Endothelial cell of umbilical vein (primary cell): Measurements from ENCODE around the gene TP53BP1. TPM values are rescaled to one million over a fixed set of nuclear protein-coding genes. Genes with fewer than 3 reads are reported as not detected.

Experiments used
- BruUV-seq: library from RNA; stranded (reverse); fragments of 400-500 nt; replicated peaks from 2 replicates; lab custom pipeline; 2021; lab: Mats Ljungman, UMichigan
- CTCF ChIA-PET: fragments of 300-600, 350-600 bp; sonication (Branson Sonifier 250); formaldehyde crosslinking; loops from one replicate; lab custom pipeline; 2021; ENCODE audit warnings: antibody characterized with exemption, inconsistent platforms; lab: Charles Lee
- POLR2A ChIA-PET: fragments of 300-600, 350-600 bp; sonication (Branson Sonifier 250); formaldehyde crosslinking; loops from one replicate; lab custom pipeline; 2021; ENCODE audit warnings: antibody characterized with exemption, inconsistent platforms; lab: Charles Lee
- DNase-seq: peaks from one replicate; pipeline ENCODE4 v3.0.0-alpha.2; 2011; ENCODE audit warnings: low read depth, low spot score
- FAIRE-seq: peaks from 2 replicates; lab custom pipeline; 2011; peaks lifted over from hg19 to GRCh38; lab: Jason Lieb, UNC
- H2AFZ ChIP-seq: 2 replicates; pipeline ENCODE4 v1.6.0; 2012; ENCODE audit warnings: low read depth, low read length, control low read depth, inconsistent platforms
- H3K27ac ChIP-seq: 2 replicates; pipeline ENCODE4 v1.5.1; 2011; ENCODE audit warnings: low read depth, mild to moderate bottlenecking, control low read depth, low read length, moderate library complexity; ENCODE audit not compliant: insufficient read depth
- H3K27me3 ChIP-seq, 2 experiments: 2 replicates each; pipeline versions ENCODE4 v1.6.0 to v1.6.1; 2011; ENCODE audit warnings: low read length in 2 of 2, mixed read lengths in 1 of 2; ENCODE audit not compliant: control insufficient read depth in 2 of 2, insufficient read depth in 2 of 2
- H3K36me3 ChIP-seq, 2 experiments: 2 replicates in 1 of 2; 3 replicates in 1 of 2; pipeline ENCODE4 v1.5.1; 2011; ENCODE audit warnings: low read length in 2 of 2, mild to moderate bottlenecking in 1 of 2, moderate library complexity in 1 of 2; ENCODE audit not compliant: control insufficient read depth in 2 of 2, insufficient read depth in 2 of 2; ENCODE audit errors: extremely low read depth in 1 of 2
- H3K4me1 ChIP-seq: 3 replicates; pipeline ENCODE4 v1.5.1; 2011; ENCODE audit warnings: mild to moderate bottlenecking, low read length; ENCODE audit not compliant: control insufficient read depth, insufficient read depth; ENCODE audit errors: extremely low read depth
- H3K4me2 ChIP-seq: 2 replicates; pipeline ENCODE4 v1.6.1; 2011; ENCODE audit warnings: low read length, control low read depth, mixed read lengths; ENCODE audit not compliant: insufficient read depth
- H3K4me3 ChIP-seq, 3 experiments: fragments of 200-600 bp in 1 of 3; sonication (generic), shearing (Covaris generic) in 1 of 3; replicated peaks in 1 of 3; 2 replicates each; pipeline ENCODE4 v1.5.1; 2011 to 2016; ENCODE audit warnings: control low read depth in 3 of 3, low read length in 3 of 3, mild to moderate bottlenecking in 2 of 3, inconsistent platforms in 1 of 3, low read depth in 1 of 3, moderate library complexity in 1 of 3; ENCODE audit not compliant: insufficient read depth in 1 of 3
- H3K79me2 ChIP-seq: 2 replicates; pipeline ENCODE4 v1.6.0; 2012; ENCODE audit warnings: low read length, inconsistent platforms; ENCODE audit not compliant: control insufficient read depth, insufficient read depth
- H3K9ac ChIP-seq: replicated peaks from 2 replicates; pipeline ENCODE3; 2011; ENCODE audit warnings: low read length, control low read depth; ENCODE audit not compliant: insufficient read depth; ENCODE audit errors: extremely low read depth
- H3K9me1 ChIP-seq: replicated peaks from 3 replicates; pipeline ENCODE4 v1.6.0; 2011; ENCODE audit warnings: mild to moderate bottlenecking, low read length; ENCODE audit not compliant: control insufficient read depth, insufficient read depth; ENCODE audit errors: extremely low read depth
- H3K9me3 ChIP-seq: replicated peaks from 2 replicates; pipeline ENCODE4 v1.5.1; 2012; ENCODE audit warnings: low read length, inconsistent platforms; ENCODE audit not compliant: control insufficient read depth, insufficient read depth
- H4K20me1 ChIP-seq: replicated peaks from 2 replicates; pipeline ENCODE3; 2011; ENCODE audit warnings: mild to moderate bottlenecking, low read length; ENCODE audit not compliant: control insufficient read depth, insufficient read depth; ENCODE audit errors: extremely low read depth
- FOS ChIP-seq: IDR thresholded peaks from 2 replicates; pipeline ENCODE4 v1.6.1; 2011; ENCODE audit warnings: mild to moderate bottlenecking, low read length, moderate library complexity, borderline replicate concordance; ENCODE audit not compliant: insufficient read depth
- GATA2 ChIP-seq: IDR thresholded peaks from 2 replicates; pipeline ENCODE4 v1.7.0; 2011; ENCODE audit warnings: low read depth, mild to moderate bottlenecking, moderate library complexity, mixed read lengths, low read length; ENCODE audit not compliant: insufficient read length, insufficient read depth
- MYC ChIP-seq: IDR thresholded peaks from one replicate; pipeline ENCODE4 v1.6.1; 2011; ENCODE audit warnings: mild to moderate bottlenecking, low read depth, low read length
- dilution Hi-C: fragments of 300-500 bp; cut with MboI; formaldehyde crosslinking; loops from one replicate; pipeline ENCODE4 v1.15.0; 2019; ENCODE audit warnings: low sequenced_read_pairs; ENCODE audit not compliant: extremely low pct_ligation_motif_present
- intact Hi-C: fragments of 100-400 bp; cut with micrococcal nuclease; formaldehyde crosslinking; loops from one replicate; pipeline ENCODE4 v1.10.0; 2022
- polyA plus RNA-seq, 4 experiments: library from polyadenylated mRNA; depleted of rRNA in 3 of 4; stranded (reverse) in 3 of 4; unstranded in 1 of 4; fragments of >200 nt; gene quantifications; 2 replicates each; pipeline versions ENCODE4 v1.2.1 to v1.2.3, GENCODE V29; 2011 to 2012; ENCODE audit warnings: missing spikeins in 1 of 4
- total RNA-seq: library from RNA; stranded (reverse); gene quantifications from 2 replicates; pipeline ENCODE4 v1.2.3, GENCODE V29; 2021
- TF ChIP-seq, protein P1 (sequence below): IDR thresholded peaks from 2 replicates; pipeline ENCODE4 v1.6.1; 2011; ENCODE audit not compliant: insufficient read depth, insufficient read length
- TF ChIP-seq, protein P2 (sequence below), 2 donors: IDR thresholded peaks; 1 replicate in 1 of 2; 2 replicates in 1 of 2; pipeline ENCODE4 v1.5.1; 2011; ENCODE audit warnings: low read length in 2 of 2, mild to moderate bottlenecking in 2 of 2, moderate library complexity in 2 of 2, control low read depth in 1 of 2, inconsistent platforms in 1 of 2, low read depth in 1 of 2; ENCODE audit not compliant: insufficient read depth in 1 of 2; ENCODE audit errors: extremely low read depth in 1 of 2

The TP53BP1 gene
- total and polyA plus RNA-seq, 2 donors (not counting 3 experiments of a cell fraction or from before 2014, with no cell fraction given): 28.1 to 59.5 TPM

GRCh38 chr15:43487271-43487895 lies 5.6 kb downstream of the TP53BP1 start:
- Histone ChIP-seq H3K27me3 (no peaks in the 10 kb centered on the region), H3K9ac (no peak overlapping the region), H3K36me3 (peaks cover 4 to 7% of the 10 kb centered on the region in 2 experiments), H3K79me2 (peaks cover 5% of the 10 kb centered on the region), H3K9me1 (no peaks in the 10 kb centered on the region), H3K4me3 (no peak overlapping the region), H3K4me2 (no peak overlapping the region), H4K20me1 (no peaks in the 10 kb centered on the region), H3K9me3 (no peaks in the 10 kb centered on the region), H3K4me1 (peaks cover 13% of the 10 kb centered on the region), H2AFZ (no peak overlapping the region), H3K27ac (no peak overlapping the region)
- TF ChIP-seq, protein P1, sequence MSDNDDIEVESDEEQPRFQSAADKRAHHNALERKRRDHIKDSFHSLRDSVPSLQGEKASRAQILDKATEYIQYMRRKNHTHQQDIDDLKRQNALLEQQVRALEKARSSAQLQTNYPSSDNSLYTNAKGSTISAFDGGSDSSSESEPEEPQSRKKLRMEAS: no peak
- no peak for TF ChIP-seq MYC
- TF ChIP-seq, protein P2, sequence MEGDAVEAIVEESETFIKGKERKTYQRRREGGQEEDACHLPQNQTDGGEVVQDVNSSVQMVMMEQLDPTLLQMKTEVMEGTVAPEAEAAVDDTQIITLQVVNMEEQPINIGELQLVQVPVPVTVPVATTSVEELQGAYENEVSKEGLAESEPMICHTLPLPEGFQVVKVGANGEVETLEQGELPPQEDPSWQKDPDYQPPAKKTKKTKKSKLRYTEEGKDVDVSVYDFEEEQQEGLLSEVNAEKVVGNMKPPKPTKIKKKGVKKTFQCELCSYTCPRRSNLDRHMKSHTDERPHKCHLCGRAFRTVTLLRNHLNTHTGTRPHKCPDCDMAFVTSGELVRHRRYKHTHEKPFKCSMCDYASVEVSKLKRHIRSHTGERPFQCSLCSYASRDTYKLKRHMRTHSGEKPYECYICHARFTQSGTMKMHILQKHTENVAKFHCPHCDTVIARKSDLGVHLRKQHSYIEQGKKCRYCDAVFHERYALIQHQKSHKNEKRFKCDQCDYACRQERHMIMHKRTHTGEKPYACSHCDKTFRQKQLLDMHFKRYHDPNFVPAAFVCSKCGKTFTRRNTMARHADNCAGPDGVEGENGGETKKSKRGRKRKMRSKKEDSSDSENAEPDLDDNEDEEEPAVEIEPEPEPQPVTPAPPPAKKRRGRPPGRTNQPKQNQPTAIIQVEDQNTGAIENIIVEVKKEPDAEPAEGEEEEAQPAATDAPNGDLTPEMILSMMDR (IDR thresholded peaks at IDR 0.05; ENCODE audit: extremely low read depth in 1 of 2, insufficient read depth in 1 of 2, low read depth in 1 of 2, low read length in 2 of 2): no peak
- POLR2A ChIA-PET: interaction anchor here (0.7 kb wide), 1 partner anchor 46 kb away, joined by 4 read pairs; no protein-coding TSS in a partner anchor
- DNase-seq (no peak), FAIRE-seq (no peak)
- dilution Hi-C loops (no loop called here), intact Hi-C loops (no loop called here)
- BruUV-seq: no TSS peak
- CTCF ChIA-PET: interaction anchor here (1.6 kb wide), 1 partner anchor 27 kb away, joined by 8 read pairs; no protein-coding TSS in a partner anchor

DNA sequence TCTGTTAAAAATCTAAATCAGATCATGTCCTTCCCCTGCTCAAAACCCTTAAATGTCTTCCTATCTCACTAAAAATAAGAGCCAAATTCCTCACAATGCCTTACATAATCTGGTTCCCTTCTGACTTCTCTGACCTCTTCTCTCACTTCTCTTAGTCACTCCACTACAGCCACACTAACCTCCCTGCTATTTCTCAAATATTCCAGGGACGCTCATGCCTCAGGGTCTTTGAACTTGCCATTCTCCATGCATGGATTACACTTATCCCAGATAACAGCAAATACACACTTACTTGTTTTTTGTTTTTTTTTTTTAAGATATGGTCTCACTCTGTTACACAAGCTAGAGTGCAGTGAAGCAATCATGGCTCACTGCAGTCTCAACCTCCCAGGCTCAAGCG lies 8.5 kb downstream of the TP53BP1 start:
- Histone ChIP-seq H3K4me3 (no peak overlapping the region), H3K36me3 (peaks cover 4 to 10% of the 10 kb centered on the region in 2 experiments), H2AFZ (no peak overlapping the region), H3K4me2 (no peak overlapping the region), H3K27ac (no peak overlapping the region), H3K27me3 (no peaks in the 10 kb centered on the region), H3K9ac (no peak overlapping the region), H3K9me1 (no peaks in the 10 kb centered on the region), H4K20me1 (no peaks in the 10 kb centered on the region), H3K79me2 (no peaks in the 10 kb centered on the region), H3K4me1 (peaks cover 6% of the 10 kb centered on the region), H3K9me3 (no peaks in the 10 kb centered on the region)
- no TSS peak for BruUV-seq
- DNase-seq (no peak), FAIRE-seq (no peak)
- intact Hi-C loops: no loop called here
- ChIA-PET CTCF (interaction anchor here (1.0 to 1.5 kb wide), 3 partner anchors 26 to 30 kb away, joined by 3 to 14 read pairs (median 4); no protein-coding TSS in a partner anchor), POLR2A (no interaction called here)
- dilution Hi-C loops: no loop called here
- TF ChIP-seq MYC (no peak), FOS (no peak), GATA2 (no peak)
- TF ChIP-seq, protein P1: no peak
